ENCODE measurements around the gene PARD3. TPM values are rescaled to one million over a fixed set of nuclear protein-coding genes. Genes with fewer than 3 reads are reported as not detected.
A peak's percentile ranks its signal among the peaks of the same experiment; 100 is the strongest.

PARD3 gene
- polyA plus RNA-seq, 2 of the 4 experiments (the other 2 are of a cell fraction): 110 to 200 TPM

DNA sequence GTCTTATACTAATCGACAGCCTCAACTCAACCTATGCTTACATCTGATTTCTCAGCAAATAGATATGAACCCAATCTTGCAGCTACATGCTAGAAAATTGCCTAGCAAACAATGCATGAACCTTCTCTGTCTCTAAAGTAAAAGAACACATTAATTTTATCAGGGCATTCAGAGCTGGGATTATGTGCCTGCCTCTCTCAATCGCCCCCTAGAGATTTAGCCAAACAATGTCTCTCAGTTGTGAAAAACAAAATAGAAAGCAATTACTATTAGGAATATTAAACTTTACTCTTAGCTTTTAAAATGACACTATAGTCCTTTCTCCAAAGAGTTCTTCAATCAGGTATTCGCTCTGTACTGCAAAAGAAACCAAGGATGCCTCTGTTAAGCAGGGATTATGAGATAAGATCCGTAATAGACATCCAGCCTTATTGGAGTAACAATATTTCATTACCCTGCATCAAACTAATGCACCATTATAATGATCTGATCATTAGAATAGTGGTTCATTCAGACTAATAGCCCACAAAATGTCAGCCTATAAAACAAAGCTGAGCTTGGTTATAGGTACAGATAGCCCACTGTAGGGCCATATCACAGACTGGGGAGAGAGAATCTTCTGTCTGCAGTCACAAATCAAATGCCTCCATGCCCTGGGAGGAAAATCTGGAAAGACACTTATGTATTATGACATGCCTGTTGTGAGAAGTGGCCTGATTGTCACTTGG, 736.9 kb downstream of the PARD3 start:
- Histone ChIP-seq H3K27ac (no peak overlapping the region), H3K9me3 (peaks cover 12% of the 10 kb centered on the region; the same call in 2 of the 3 replicates), H3K4me2 (no peak overlapping the region), H3K4me1 (no peaks in the 10 kb centered on the region), H3K4me3 (no peak overlapping the region)
- ATAC-seq (no peak), DNase-seq (ENCODE audit: low read depth in 1 of 2, low spot score in 1 of 2) (no peak), FAIRE-seq (no peak)
- ChIA-PET POLR2A (no interaction called here), CTCF (no interaction called here)
- 0 out of 5 replicates have a peak, but pooled peaks of 1 of the 2 experiments have one; percentile 9 for TF ChIP-seq RAD21 (conservative IDR thresholded peaks at IDR 0.05 in 1 of 2, IDR thresholded peaks at IDR 0.05 in 1 of 2)
- no peak for TF ChIP-seq EP300 (IDR thresholded peaks at IDR 0.05)
- no peak for TF ChIP-seq ESRRA (IDR thresholded peaks at IDR 0.05; ENCODE audit: borderline replicate concordance, low read length)
- WGBS (ENCODE audit: missing lambda C conversion rate): 66% methylated on average over 4 of the region's 4 CpGs

DNA sequence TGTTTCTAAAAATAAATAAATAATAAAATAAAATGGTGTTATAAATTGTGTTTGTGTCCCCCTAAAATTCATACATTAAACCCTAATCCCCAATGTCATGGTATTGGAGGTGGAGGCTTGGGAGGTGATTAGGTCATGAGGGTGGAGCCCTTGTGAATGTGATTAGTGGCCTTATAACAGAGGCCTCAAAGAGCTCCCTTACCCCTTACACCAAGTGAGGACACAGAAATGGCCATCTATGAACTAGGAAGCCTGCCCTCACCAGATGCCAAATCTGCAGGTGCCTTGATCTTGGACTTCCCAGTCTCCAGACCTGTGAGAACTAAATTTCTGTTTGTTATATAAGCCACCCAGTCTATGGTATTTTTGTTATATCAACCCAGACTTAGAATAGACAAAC, 738.7 kb downstream of the PARD3 start:
- Histone ChIP-seq H3K4me1 (no peaks in the 10 kb centered on the region), H3K9me3 (0 out of 3 replicates have a peak, but pooled peaks cover 5% of the 10 kb centered on the region), H3K4me2 (no peak overlapping the region), H3K4me3 (no peak overlapping the region), H3K27ac (no peak overlapping the region)
- ATAC-seq (no peak), FAIRE-seq (no peak), DNase-seq (ENCODE audit: low read depth in 1 of 2, low spot score in 1 of 2) (no peak)
- ChIA-PET POLR2A (no interaction called here), CTCF (interaction anchor here (1.4 to 2.0 kb wide), 2 partner anchors 136 to 562 kb away, joined by 4 to 5 read pairs; no protein-coding TSS in a partner anchor)
- TF ChIP-seq EHF (CRISPR knock-in tag; IDR thresholded peaks at IDR 0.05) (no peak), RAD21 (conservative IDR thresholded peaks at IDR 0.05 in 1 of 2, IDR thresholded peaks at IDR 0.05 in 1 of 2) (no peak), ZC3H11A (IDR thresholded peaks at IDR 0.05) (no peak), HOXB13 (CRISPR knock-in tag; IDR thresholded peaks at IDR 0.05; ENCODE audit: low read depth) (no peak), ZSCAN20 (CRISPR knock-in tag; IDR thresholded peaks at IDR 0.05) (no peak), RCOR1 (IDR thresholded peaks at IDR 0.05; ENCODE audit: low read depth, low read length) (no peak), HMGXB4 (CRISPR knock-in tag; IDR thresholded peaks at IDR 0.05; ENCODE audit: borderline replicate concordance) (no peak), POLR2A (IDR thresholded peaks at IDR 0.05; ENCODE audit: low read length) (no peak), RARB (CRISPR knock-in tag; IDR thresholded peaks at IDR 0.05) (no peak), CHD2 (IDR thresholded peaks at IDR 0.05; ENCODE audit: low read length, partially characterized antibody) (no peak)
- TF ChIP-seq, protein P1, sequence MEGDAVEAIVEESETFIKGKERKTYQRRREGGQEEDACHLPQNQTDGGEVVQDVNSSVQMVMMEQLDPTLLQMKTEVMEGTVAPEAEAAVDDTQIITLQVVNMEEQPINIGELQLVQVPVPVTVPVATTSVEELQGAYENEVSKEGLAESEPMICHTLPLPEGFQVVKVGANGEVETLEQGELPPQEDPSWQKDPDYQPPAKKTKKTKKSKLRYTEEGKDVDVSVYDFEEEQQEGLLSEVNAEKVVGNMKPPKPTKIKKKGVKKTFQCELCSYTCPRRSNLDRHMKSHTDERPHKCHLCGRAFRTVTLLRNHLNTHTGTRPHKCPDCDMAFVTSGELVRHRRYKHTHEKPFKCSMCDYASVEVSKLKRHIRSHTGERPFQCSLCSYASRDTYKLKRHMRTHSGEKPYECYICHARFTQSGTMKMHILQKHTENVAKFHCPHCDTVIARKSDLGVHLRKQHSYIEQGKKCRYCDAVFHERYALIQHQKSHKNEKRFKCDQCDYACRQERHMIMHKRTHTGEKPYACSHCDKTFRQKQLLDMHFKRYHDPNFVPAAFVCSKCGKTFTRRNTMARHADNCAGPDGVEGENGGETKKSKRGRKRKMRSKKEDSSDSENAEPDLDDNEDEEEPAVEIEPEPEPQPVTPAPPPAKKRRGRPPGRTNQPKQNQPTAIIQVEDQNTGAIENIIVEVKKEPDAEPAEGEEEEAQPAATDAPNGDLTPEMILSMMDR (IDR thresholded peaks at IDR 0.05): no peak

DNA sequence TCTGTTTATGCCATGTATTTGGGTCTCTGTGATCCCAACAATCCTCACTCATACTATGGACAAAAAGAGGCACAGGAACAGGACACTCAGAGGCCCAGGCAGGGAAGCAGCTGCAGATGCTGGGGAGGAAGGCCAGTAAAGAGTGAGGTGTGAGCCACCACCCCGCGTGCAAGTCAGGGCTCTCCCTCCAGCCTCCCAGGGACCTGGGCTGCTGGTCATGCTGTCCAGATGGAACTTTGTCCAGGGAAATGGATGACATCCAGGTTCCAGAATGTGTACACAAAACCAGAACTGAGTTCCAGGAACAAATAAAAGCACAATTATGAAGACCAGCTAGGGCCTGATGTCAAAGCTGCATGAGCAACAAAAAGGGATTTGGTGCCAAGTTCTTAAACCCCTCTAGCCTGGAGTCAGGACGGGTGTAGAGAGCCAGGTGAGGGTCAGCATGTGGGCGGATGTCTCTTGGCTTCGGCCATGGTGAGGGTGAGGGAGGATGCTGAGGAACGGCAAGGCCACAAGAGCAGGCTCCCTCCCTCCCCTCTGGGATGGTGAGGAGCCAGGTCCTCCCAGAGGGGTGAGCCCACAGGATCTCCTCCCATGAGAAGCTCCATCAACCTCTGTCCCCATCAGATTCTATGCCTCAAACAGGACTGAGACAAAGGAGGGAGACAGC, 739.7 kb downstream of the PARD3 start:
- Histone ChIP-seq H3K4me1 (no peaks in the 10 kb centered on the region), H3K4me3 (no peak overlapping the region), H3K9me3 (0 out of 3 replicates have a peak, but pooled peaks cover 5% of the 10 kb centered on the region), H3K27ac (no peak overlapping the region), H3K4me2 (no peak overlapping the region)
- ATAC-seq (no peak), DNase-seq (ENCODE audit: low read depth in 1 of 2, low spot score in 1 of 2) (no peak), FAIRE-seq (no peak)
- 67% methylated on average over 5 of the region's 6 CpGs for WGBS (ENCODE audit: missing lambda C conversion rate)
- POLR2A ChIA-PET: no interaction called here
- no peak for TF ChIP-seq POLR2AphosphoS2 (conservative IDR thresholded peaks at IDR 0.05; ENCODE audit: low read length)
- TF ChIP-seq ZNF302 (CRISPR knock-in tag; IDR thresholded peaks at IDR 0.05): no peak
- no peak for TF ChIP-seq RFX5 (IDR thresholded peaks at IDR 0.05)
- TF ChIP-seq ZFP36 (IDR thresholded peaks at IDR 0.05; ENCODE audit: borderline replicate concordance, partially characterized antibody): no peak
- TF ChIP-seq, protein P2, sequence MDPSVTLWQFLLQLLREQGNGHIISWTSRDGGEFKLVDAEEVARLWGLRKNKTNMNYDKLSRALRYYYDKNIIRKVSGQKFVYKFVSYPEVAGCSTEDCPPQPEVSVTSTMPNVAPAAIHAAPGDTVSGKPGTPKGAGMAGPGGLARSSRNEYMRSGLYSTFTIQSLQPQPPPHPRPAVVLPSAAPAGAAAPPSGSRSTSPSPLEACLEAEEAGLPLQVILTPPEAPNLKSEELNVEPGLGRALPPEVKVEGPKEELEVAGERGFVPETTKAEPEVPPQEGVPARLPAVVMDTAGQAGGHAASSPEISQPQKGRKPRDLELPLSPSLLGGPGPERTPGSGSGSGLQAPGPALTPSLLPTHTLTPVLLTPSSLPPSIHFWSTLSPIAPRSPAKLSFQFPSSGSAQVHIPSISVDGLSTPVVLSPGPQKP (IDR thresholded peaks at IDR 0.05; ENCODE audit: low read depth, low read length): no peak
- TF ChIP-seq, protein P1 (IDR thresholded peaks at IDR 0.05): no peak
- TF ChIP-seq, protein P3, sequence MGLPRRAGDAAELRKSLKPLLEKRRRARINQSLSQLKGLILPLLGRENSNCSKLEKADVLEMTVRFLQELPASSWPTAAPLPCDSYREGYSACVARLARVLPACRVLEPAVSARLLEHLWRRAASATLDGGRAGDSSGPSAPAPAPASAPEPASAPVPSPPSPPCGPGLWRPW (IDR thresholded peaks at IDR 0.05): no peak
- TF ChIP-seq HDAC2 (IDR thresholded peaks at IDR 0.05): no peak
- no peak for TF ChIP-seq EHF (CRISPR knock-in tag; IDR thresholded peaks at IDR 0.05)
- CTCF ChIA-PET: interaction anchor here (0.6 to 2.0 kb wide), 3 partner anchors 135 to 563 kb away, joined by 4 to 5 read pairs (median 5); no protein-coding TSS in a partner anchor

Measured in A549 (cell line).